Activated T-helper 1 cell treated with Interleukin-2 at 50 U/mL for 16 hours (primary cell): ENCODE measurements around the gene CCL21.
"Not testable (repeated sequence)": the region's sequence is repeated elsewhere in the genome, so short reads cannot be mapped to it uniquely, and the experiment has no call there.

Source experiments
- DNase-seq: peaks from one replicate; pipeline ENCODE4 v3.0.0-alpha.2; 2020; ENCODE audit warnings: low read depth

Gene CCL21, protein sequence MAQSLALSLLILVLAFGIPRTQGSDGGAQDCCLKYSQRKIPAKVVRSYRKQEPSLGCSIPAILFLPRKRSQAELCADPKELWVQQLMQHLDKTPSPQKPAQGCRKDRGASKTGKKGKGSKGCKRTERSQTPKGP

DNA sequence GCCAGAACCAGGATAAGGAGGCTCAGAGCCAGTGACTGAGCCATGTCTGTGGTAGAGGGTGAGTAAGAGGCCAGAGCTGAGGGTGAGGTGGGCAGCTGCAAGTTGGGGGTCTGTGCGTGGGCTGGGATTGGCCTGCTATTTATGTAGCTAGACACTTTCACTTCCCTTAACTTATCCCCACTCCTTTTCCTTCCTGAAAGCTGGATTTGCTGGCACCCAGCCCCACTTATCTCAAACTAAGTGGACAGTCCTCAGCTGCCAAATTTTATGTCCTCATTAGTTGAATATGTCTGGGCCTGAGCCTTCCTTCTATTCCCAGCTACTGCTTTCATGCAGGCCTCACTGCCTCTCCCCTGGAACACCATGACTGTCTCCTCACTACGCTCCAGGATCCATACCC, at the start of gene CCL21:
Gene CCL21, minus strand, starts transcription at position 114 of the 400 bp plus-strand sequence. Its CDS starts 70 bp downstream, at position 44.
- DNase-seq, result no peak

DNA sequence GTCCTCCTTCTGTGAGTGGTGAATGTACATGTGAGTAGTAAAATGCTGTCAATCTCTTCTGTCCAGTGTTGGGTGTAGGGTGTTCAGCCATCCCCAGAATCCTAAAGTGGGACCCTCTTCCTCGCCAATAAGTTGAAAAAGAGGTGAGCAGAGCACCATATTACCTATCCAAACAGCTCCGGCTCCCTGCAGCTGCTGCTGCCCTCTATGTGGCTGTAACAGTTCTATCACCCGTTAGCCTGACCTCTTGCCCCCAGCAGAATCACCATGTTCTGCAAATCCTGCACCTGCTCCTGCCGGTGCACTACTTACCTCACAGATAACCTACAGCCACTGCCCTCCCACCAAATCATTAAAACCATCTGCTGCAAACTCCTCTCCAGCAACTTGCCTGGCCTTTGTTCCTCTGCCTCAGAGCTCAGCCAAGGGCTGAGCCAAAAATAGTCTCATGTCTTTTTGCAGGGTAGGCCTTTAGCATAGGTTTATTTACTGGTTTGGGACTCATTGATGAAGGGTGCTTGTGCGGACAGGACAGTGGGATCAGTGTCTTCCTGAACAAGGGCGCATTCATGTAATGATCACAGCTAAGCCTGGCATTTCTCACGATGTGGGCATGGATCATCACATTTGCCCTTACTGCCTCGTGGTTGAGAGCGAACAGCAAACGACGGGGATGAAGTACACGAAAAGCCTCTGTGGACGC, 49.6 kb upstream of the CCL21 start:
- DNase-seq, result no peak

DNA sequence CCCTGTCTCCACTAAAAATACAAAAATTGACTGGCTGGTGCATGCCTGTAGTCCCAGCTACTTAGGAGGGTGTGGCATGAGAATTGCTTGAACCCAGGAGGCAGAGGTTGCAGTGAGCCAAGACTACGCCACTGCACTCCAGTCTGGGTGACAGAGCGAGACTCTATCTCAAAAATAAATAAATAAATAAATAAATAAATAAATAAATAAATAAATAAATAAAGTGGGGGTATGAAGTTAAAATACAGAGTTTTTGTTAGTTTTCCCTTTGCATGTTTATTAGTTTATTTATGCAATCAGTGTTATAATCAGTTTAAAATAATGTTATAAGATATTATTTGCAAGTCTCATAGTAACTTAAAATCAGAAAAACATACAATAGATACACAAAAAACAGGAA, 40.4 kb upstream of the CCL21 start:
- not testable (repeated sequence) for DNase-seq

GRCh38 chr9:34746526-34746925, 36.6 kb upstream of the CCL21 start:
- DNase-seq, result no peak

DNA sequence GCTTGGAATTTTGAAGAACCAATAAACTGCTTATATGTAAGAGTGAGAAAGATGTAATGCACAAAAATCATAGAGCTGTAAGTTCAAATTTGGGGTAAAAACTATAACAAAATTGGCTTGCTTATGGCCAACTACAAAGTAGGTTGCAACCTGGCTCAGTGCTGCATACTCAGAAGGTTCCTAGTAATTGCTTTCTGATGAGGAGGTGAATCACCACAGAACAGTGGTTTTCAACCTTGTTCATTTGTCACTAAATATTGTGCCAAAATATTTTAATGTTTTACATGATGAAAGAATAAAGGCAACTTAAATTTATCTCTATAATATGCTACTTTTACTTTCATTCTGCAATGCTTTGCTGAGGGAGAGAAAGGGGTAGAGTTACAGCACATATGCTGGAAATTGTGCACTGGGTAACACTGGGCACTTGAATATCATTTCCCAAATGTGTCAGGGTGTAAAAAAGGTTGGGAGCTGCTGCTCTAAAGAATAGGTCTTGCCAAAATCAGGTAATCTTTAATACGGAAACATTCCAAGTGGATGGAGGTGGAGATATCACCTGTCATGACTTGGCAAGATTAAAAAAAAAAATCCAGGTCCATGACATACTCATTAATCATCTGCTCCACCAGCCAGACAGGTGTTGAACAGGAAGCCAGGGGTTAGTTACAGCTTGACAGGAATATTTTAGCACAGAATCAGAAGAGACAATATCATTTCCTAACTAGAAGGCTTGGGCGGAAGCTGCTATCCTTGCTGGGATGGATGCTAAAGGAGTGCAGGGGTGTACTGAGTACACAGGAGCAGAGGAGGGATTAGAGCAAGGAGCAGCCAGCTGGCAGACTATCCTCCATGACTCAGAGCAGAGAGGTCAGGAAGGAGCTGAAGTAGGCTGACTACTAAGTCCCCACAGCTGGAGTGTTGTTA, 34.6 kb upstream of the CCL21 start:
- no peak for DNase-seq

DNA sequence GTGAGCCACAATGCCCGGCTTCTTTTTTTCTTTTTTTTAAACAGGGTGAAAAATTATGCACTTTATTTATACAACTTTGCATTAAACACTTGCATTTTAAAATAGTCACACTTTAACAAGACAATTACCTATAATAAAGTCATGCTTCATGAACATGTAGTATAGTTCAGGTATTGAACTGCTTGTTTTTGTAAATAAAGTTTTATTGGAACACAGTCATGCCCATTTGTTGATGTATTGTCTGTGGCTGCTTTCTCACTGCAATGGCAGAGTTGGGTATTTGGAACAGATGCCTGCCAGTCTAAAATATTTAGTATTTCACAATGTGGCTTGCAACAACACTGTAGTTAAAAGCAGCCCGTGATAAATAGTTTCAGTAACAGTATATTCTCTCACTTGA, 32.8 kb upstream of the CCL21 start:
- DNase-seq, result no peak

DNA sequence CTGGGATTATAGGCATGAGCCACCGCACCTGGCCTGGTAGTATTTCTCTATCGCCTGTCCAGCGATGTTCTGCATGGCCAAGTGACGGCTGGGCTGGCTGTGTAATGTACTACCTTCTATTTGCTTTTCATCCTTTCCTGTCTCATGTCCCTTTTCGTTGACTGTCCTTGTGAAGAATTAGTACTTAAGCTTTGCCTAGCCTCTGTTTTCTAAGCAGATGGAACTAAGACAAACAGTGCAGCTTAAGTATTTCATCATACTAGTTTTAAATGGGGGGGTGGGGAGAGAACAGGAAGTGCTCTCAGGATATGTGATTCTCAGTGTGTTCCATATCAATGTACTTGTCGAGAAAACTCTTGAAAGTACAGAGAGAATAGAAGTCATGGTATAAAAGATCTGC, 31.7 kb upstream of the CCL21 start:
- DNase-seq, result no peak

DNA sequence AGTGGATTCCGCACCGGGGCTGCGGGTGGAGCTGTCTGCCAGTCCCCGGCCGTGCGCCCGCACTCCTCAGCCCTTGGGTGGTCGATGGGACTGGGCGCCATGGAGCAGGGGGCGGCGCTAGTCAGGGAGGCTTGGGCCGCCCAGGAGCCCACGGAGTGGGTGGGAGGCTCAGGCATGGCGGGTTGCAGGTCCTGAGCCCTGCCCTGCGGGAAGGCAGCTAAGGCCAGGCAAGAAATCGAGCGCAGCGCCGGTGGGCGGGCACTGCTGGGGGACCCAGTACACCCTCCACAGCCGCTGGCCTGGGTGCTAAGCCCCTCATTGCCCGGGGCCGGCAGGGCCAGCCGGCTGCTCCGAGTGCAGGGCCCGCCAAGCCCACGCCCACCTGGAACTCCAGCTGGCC, 30.2 kb upstream of the CCL21 start:
- DNase-seq, result not testable (repeated sequence)

- no peak for DNase-seq
These were observed 27.8 kb upstream of the CCL21 start for GRCh38 chr9:34737677-34738260.

GRCh38 chr9:34734720-34735119, 24.8 kb upstream of the CCL21 start:
- DNase-seq, result no peak

DNA sequence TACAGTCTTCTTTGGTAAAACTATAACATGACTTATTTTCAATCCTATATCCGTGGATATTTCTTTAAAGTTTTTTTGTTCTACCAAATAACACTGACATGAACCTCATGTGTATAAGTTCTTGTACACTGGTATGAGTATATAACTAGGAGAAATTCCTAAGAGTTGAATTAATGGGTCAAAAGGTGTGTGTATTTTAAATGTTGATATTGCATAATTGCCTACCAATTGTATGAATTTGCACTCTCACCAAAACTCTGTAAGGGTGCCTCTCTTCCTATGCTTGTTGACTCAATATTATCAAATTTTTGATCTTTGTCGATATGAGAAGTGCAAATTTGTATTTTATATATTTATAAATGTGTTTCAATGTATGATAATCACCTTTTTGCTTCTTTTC, 22.9 kb upstream of the CCL21 start:
- no peak for DNase-seq

GRCh38 chr9:34732478-34732877, 22.5 kb upstream of the CCL21 start:
- no peak for DNase-seq

- no peak for DNase-seq
These were observed 13.2 kb upstream of the CCL21 start for GRCh38 chr9:34723141-34723540.

GRCh38 chr9:34719769-34720025, 9.8 kb upstream of the CCL21 start:
- DNase-seq, result not testable (repeated sequence)

DNA sequence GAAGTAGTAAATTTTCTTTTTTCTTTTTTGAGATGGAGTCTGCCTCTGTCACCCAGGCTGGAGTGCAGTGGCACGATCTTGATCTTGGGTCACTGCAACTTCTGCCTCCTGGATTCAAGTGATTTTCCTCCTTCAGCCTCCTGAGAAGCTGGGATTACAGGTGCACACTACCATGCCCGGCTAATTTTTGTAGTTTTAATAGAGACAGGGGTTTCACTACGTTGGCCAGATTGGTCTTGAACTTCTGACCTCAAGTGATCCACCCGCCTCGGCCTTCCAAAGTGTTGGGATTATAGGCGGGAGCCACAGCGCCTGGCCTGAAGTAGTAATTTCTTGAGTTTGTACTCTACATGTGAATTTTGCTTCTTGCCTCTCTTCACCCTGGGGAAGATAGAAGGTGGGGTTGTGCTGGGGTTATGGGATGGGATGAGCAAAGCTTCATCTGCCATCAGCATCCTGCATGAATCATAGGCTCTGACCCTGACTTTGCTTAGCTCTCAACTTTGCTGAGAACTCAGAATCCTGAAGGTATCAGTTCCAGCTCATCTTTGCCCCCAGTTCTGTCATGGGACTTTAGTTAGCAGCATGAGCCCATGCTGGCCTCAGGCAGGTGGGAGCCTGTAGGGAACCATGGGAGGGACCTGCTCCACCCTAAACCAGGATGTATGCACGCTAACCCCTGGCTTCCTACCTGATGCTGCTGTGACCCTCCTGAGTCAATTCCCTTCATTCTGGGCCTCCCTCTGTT, 9.3 kb upstream of the CCL21 start:
- no peak for DNase-seq

- no peak for DNase-seq
These were observed 8.2 kb upstream of the CCL21 start for GRCh38 chr9:34717996-34718614.

DNA sequence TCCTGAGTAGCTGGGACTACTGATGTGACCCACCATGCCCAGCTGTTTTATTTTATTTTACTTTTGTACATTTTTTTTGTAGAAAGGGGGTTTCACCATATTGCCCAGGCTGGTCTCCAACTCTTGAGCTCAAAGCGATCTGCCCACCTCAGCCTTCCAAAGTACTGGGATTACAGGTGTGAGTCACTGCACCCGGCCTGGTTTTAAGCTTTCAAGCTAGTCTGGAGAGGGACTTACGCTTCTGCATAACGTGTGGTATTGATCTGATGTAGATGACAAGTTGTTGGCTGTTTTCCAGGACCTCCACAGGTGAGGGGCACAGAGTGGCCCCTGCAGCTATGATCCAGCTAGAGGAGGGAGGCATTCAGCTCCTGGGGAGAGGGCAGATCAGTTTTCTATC, 6.8 kb upstream of the CCL21 start:
- no peak for DNase-seq

DNA sequence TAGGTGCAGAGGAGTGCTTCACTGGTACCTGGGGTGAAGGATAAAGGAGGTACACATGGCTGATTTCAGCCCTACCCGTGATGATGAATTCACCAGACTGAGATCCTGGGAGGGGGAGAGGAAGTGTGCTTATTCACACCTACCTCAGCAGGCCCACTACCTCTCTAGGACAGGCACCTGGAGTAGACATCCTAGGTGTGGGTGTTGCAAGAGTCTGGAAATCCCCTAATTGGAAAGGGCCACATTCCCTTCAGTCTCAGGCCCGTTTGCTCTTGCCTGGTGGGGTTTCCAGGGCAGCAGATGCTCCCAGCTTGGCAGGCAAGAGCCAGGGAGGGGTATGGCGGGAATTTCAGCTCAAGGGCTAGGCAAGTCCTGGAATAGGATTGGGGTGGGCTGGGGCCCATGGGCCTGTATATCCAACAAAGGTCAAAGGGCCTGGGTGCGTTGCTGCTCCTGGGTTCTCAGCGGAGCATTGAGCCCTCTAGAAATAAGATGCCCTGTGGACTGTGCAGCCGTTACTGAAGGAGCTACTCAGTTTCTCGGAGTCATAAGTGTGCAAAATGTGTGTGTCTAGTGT, 5.8 kb upstream of the CCL21 start:
- no peak for DNase-seq

DNA sequence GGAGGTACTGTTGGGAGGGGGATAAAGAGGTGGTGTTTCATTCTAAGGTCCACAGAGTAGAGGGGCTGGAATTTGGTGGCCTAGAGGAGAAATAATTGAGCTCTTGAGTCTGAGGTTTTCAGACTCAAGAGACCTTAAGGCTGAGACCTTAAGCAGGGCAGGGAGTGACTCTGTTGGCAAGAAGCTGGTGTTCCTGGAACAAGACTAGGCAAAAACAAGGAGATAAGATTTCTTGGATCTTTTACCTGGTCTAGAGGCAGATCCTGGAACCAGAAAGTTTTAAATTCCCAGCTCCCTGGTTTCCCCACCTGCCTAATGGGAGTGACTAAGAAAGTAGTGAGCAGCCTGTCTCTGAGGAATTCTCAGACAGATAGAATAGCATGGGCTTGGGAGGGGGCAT, 4.1 kb upstream of the CCL21 start:
- no peak for DNase-seq

GRCh38 chr9:34712140-34712539, 2.2 kb upstream of the CCL21 start:
- no peak for DNase-seq

GRCh38 chr9:34709196-34709978, 549 bp downstream of the CCL21 start:
- no peak for DNase-seq
